Thyroid gland (tissue), 4 donors: ENCODE data around the gene DOP1B. TPM values are rescaled to one million over a fixed set of nuclear protein-coding genes. Genes with fewer than 3 reads are reported as not detected.
"Not testable (repeated sequence)": the region's sequence is repeated elsewhere in the genome, so short reads cannot be mapped to it uniquely, and the experiment has no call there.

ENCODE experiments used
- DNase-seq, 2 donors: peaks; one replicate each; pipeline ENCODE4 v3.0.0-alpha.2; 2019
- H3K27ac ChIP-seq, 3 donors: fragments of 200-600 bp; sonication (generic); 1 replicate in 2 of 3; 2 replicates in 1 of 3; pipeline ENCODE4 v1.5.1; 2016 to 2019; ENCODE audit warnings: mild to moderate bottlenecking in 1 of 3, moderate library complexity in 1 of 3
- H3K27me3 ChIP-seq: fragments of 200-600 bp; sonication (generic); one replicate; pipeline ENCODE4 v1.5.1; 2019
- H3K36me3 ChIP-seq, 2 donors: fragments of 200-600 bp; sonication (generic); one replicate each; pipeline ENCODE4 v1.5.1; 2016 to 2019
- H3K4me1 ChIP-seq, 2 donors: fragments of 200-600 bp; sonication (generic); one replicate each; pipeline ENCODE4 v1.5.1; 2017 to 2019
- H3K4me3 ChIP-seq, 3 donors: fragments of 200-600 bp; sonication (generic); replicated peaks in 1 of 3; 1 replicate in 2 of 3; 2 replicates in 1 of 3; pipeline ENCODE4 v1.5.1; 2016; ENCODE audit warnings: mild to moderate bottlenecking in 1 of 3
- H3K9me3 ChIP-seq: fragments of 200-600 bp; sonication (generic); one replicate; pipeline ENCODE4 v1.5.1; 2017
- CTCF ChIP-seq, 6 experiments: fragments of 200-600 bp in 3 of 6; fragments of 450-650 bp in 3 of 6; sonication (generic) in 3 of 6; IDR thresholded peaks; one replicate each; pipeline ENCODE4 v1.5.1; 2016 to 2019; ENCODE audit warnings: antibody characterized with exemption in 6 of 6, mild to moderate bottlenecking in 2 of 6, inconsistent platforms in 1 of 6, moderate library complexity in 1 of 6
- POLR2A ChIP-seq, 2 donors: fragments of 450-650 bp; IDR thresholded peaks; one replicate each; pipeline ENCODE4 v1.6.1; 2017; ENCODE audit warnings: antibody characterized with exemption in 2 of 2, mild to moderate bottlenecking in 2 of 2, moderate library complexity in 1 of 2
- WGBS, 2 donors: methylation state at CpG; one replicate each; pipeline ENCODE4 v1.1.5; 2017; 5-methylcytosine and 5-hydroxymethylcytosine counted together
- intact Hi-C: fragments of 100-400 bp; cut with DNase I; formaldehyde crosslinking; loops from one replicate; pipeline ENCODE4 v1.15.1; 2023
- total RNA-seq, 4 donors: library from RNA; depleted of rRNA; stranded (reverse); fragments of >200 nt; gene quantifications; one replicate each; pipeline ENCODE4 v1.2.3, GENCODE V29; 2016

DOP1B gene
- total RNA-seq, 4 donors from 2014 or later, result 15.9 to 28.1 (median 20.4) TPM

- intact Hi-C loops, result no loop called here
- Histone ChIP-seq H3K27me3 (no peaks in the 10 kb centered on the region), H3K4me3 (no peak overlapping the region), H3K27ac (no peak overlapping the region), H3K36me3 (no peaks in the 10 kb centered on the region), H3K4me1 (peaks cover 0 to 6% of the 10 kb centered on the region in 2 donors), H3K9me3 (no peaks in the 10 kb centered on the region)
- TF ChIP-seq POLR2A (IDR thresholded peaks at IDR 0.05) (no peak), CTCF (IDR thresholded peaks at IDR 0.05) (no peak)
- WGBS, 2 donors, result 83 to 87% methylated on average over 5 of the region's 5 CpGs
- no peak for DNase-seq
Measured at GRCh38 chr21:36127977-36128376, 28.6 kb upstream of the DOP1B start.

- 76 to 83% methylated on average over 2 of the region's 2 CpGs for WGBS, 2 donors
- Histone ChIP-seq H3K27me3 (no peaks in the 10 kb centered on the region), H3K36me3 (no peaks in the 10 kb centered on the region), H3K4me3 (no peak overlapping the region), H3K4me1 (peaks cover 0 to 11% of the 10 kb centered on the region in 2 donors), H3K27ac (no peak overlapping the region), H3K9me3 (no peaks in the 10 kb centered on the region)
- no peak for DNase-seq
- intact Hi-C loops, result no loop called here
- TF ChIP-seq POLR2A (IDR thresholded peaks at IDR 0.05) (no peak), CTCF (IDR thresholded peaks at IDR 0.05) (no peak)
Measured at GRCh38 chr21:36129219-36129618, 27.4 kb upstream of the DOP1B start.

GRCh38 chr21:36130414-36130762 is 26.2 kb upstream of the DOP1B start:
- WGBS, 2 donors, result 35 to 56% methylated on average over 4 to 8 of the region's 18 CpGs
- H3K36me3 ChIP-seq, DNase-seq, H3K27me3 ChIP-seq, intact Hi-C loops, H3K27ac ChIP-seq, H3K9me3 ChIP-seq: not testable (repeated sequence)
- H3K4me1 ChIP-seq, result peaks cover 5 to 14% of the 10 kb centered on the region in 2 donors
- peak overlapping the region in 1 of 3 donors; percentile 27 for H3K4me3 ChIP-seq

- H3K4me3 ChIP-seq, intact Hi-C loops: not testable (repeated sequence)
Measured at GRCh38 chr21:36130839-36131238, 25.8 kb upstream of the DOP1B start.

GRCh38 chr21:36132696-36133095 is 23.9 kb upstream of the DOP1B start:
- WGBS, 2 donors, result 89 to 90% methylated on average over 8 of the region's 8 CpGs
- intact Hi-C loops, result no loop called here
- no peaks in the 10 kb centered on the region for H3K36me3 ChIP-seq
- no peak overlapping the region for H3K27ac ChIP-seq
- TF ChIP-seq POLR2A (IDR thresholded peaks at IDR 0.05), result no peak
- no peak for TF ChIP-seq CTCF (IDR thresholded peaks at IDR 0.05)
- peaks cover 5 to 8% of the 10 kb centered on the region in 2 donors for H3K4me1 ChIP-seq
- H3K9me3 ChIP-seq, result no peaks in the 10 kb centered on the region
- no peak overlapping the region for H3K4me3 ChIP-seq
- H3K27me3 ChIP-seq, result no peaks in the 10 kb centered on the region
- no peak for DNase-seq

More at GRCh38 chr21:36130839-36131238, 25.8 kb upstream of the DOP1B start:
- peaks cover 5 to 13% of the 10 kb centered on the region in 2 donors for H3K4me1 ChIP-seq
- DNase-seq, H3K27me3 ChIP-seq, H3K36me3 ChIP-seq, H3K9me3 ChIP-seq, H3K27ac ChIP-seq: not testable (repeated sequence)
- WGBS, 2 donors, result 91 to 97% methylated on average over 5 of the region's 5 CpGs

- H3K36me3 ChIP-seq, result no peaks in the 10 kb centered on the region
- TF ChIP-seq POLR2A (IDR thresholded peaks at IDR 0.05) (peak in 1 of 2 donors; percentile 31), CTCF (IDR thresholded peaks at IDR 0.05) (no peak)
- peaks cover 5 to 8% of the 10 kb centered on the region in 2 donors for H3K4me1 ChIP-seq
- H3K27me3 ChIP-seq, result no peaks in the 10 kb centered on the region
- no peaks in the 10 kb centered on the region for H3K9me3 ChIP-seq
- peak; percentile 59 to 62 for DNase-seq
- WGBS, 2 donors, result 0 to 2% methylated on average over 14 to 16 of the region's 53 CpGs
- peak within 1 kb of the TSS; percentile 59 to 81 (median 61) for H3K27ac ChIP-seq
- intact Hi-C loops, result no loop called here
- H3K4me3 ChIP-seq, result peak within 1 kb of the TSS; percentile 48 to 57 (median 57)
Measured at GRCh38 chr21:36134803-36135390, 21.7 kb upstream of the DOP1B start, which contains the start of gene CBR3. Gene CBR3, plus strand, starts transcription at chr21:36135079. Its CDS starts 114 bp downstream, at chr21:36135193.
